ENCODE data around the gene GHR.

GRCh38 chr5:42596817-42597216 lies 173.6 kb downstream of the GHR start:
- TF ChIP-seq EP300 (IDR thresholded peaks at IDR 0.05), result no peak
- no peak for TF ChIP-seq CTCF (IDR thresholded peaks at IDR 0.05)
- TF ChIP-seq POLR2A (IDR thresholded peaks at IDR 0.05), result no peak
- TF ChIP-seq POLR2AphosphoS5 (IDR thresholded peaks at IDR 0.05), result no peak
